HG03025 (cell line): ENCODE results near the gene SCO2.

ENCODE experiments used
- ATAC-seq: cut with Tn5 transposase; IDR thresholded peaks from one replicate; pipeline ENCODE4 v1.9.1; 2021; ENCODE audit warnings: mild to moderate bottlenecking, moderate library complexity; ENCODE audit not compliant: unreplicated experiment, low FRiP score

The SCO2 gene

GRCh38 chr22:50525104-50525857 lies at the start of gene SCO2:
SCO2 (minus strand) TSS chr22:50525598; CDS start chr22:50524411, 1,187 bp downstream.
- ATAC-seq, result peak; percentile 44

- ATAC-seq, result no peak
Measured at GRCh38 chr22:50574383-50574755, 49.0 kb upstream of the SCO2 start.

GRCh38 chr22:50573491-50574382 lies 48.3 kb upstream of the SCO2 start:
- no peak for ATAC-seq

GRCh38 chr22:50572965-50573364 lies 47.6 kb upstream of the SCO2 start:
- ATAC-seq, result no peak

GRCh38 chr22:50571264-50572175 lies 46.1 kb upstream of the SCO2 start:
- no peak for ATAC-seq

GRCh38 chr22:50570861-50571260 lies 45.5 kb upstream of the SCO2 start:
- ATAC-seq, result no peak

GRCh38 chr22:50569896-50570535 lies 44.6 kb upstream of the SCO2 start:
- no peak for ATAC-seq

GRCh38 chr22:50569041-50569459 lies 43.7 kb upstream of the SCO2 start:
- ATAC-seq, result no peak

GRCh38 chr22:50568626-50569025 lies 43.2 kb upstream of the SCO2 start:
- no peak for ATAC-seq

- no peak for ATAC-seq
Measured at GRCh38 chr22:50567721-50568252, 42.4 kb upstream of the SCO2 start.

GRCh38 chr22:50564289-50564688 lies 38.9 kb upstream of the SCO2 start:
- no peak for ATAC-seq

- ATAC-seq, result no peak
Measured at GRCh38 chr22:50563413-50564160, 38.2 kb upstream of the SCO2 start.

- ATAC-seq, result peak; percentile 91
Measured at GRCh38 chr22:50562523-50563412, 37.4 kb upstream of the SCO2 start, which contains the start of gene SYCE3. SYCE3 (minus strand) TSS chr22:50562919; CDS start chr22:50556405, 6,514 bp downstream.

- ATAC-seq, result no peak
Measured at GRCh38 chr22:50561401-50562358, 36.3 kb upstream of the SCO2 start.

- no peak for ATAC-seq
Measured at GRCh38 chr22:50560034-50560433, 34.6 kb upstream of the SCO2 start.

- no peak for ATAC-seq
Measured at GRCh38 chr22:50556703-50557102, 31.3 kb upstream of the SCO2 start.

GRCh38 chr22:50553310-50553709 lies 27.9 kb upstream of the SCO2 start:
- no peak for ATAC-seq
